ENCODE data around the gene CCT5.

- TF ChIP-seq SMARCA5 (IDR thresholded peaks at IDR 0.05) (no peak), EED (IDR thresholded peaks at IDR 0.05; ENCODE audit: low read depth) (no peak), SMAD1 (IDR thresholded peaks at IDR 0.05; ENCODE audit: low read depth, partially characterized antibody) (no peak), ZNF274 (IDR thresholded peaks at IDR 0.05; ENCODE audit: insufficient read depth, insufficient read length) (no peak), POLR2A (IDR thresholded peaks at IDR 0.05; ENCODE audit: low read depth, low read length) (no peak), CTCF (IDR thresholded peaks at IDR 0.05 in 2 of 3, conservative IDR thresholded peaks at IDR 0.05 in 1 of 3; ENCODE audit: control insufficient read depth in 2 of 3, extremely low read depth in 1 of 3, insufficient read depth in 1 of 3, low read depth in 3 of 3, low read length in 3 of 3) (no peak), ESRRA (IDR thresholded peaks at IDR 0.05; ENCODE audit: low read length) (no peak), CHD4 (IDR thresholded peaks at IDR 0.05) (no peak)
- TF ChIP-seq, protein P1, sequence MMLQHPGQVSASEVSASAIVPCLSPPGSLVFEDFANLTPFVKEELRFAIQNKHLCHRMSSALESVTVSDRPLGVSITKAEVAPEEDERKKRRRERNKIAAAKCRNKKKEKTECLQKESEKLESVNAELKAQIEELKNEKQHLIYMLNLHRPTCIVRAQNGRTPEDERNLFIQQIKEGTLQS (IDR thresholded peaks at IDR 0.05; ENCODE audit: borderline replicate concordance, extremely low read depth, low read depth, low read length): no peak
- TF ChIP-seq, protein P2, sequence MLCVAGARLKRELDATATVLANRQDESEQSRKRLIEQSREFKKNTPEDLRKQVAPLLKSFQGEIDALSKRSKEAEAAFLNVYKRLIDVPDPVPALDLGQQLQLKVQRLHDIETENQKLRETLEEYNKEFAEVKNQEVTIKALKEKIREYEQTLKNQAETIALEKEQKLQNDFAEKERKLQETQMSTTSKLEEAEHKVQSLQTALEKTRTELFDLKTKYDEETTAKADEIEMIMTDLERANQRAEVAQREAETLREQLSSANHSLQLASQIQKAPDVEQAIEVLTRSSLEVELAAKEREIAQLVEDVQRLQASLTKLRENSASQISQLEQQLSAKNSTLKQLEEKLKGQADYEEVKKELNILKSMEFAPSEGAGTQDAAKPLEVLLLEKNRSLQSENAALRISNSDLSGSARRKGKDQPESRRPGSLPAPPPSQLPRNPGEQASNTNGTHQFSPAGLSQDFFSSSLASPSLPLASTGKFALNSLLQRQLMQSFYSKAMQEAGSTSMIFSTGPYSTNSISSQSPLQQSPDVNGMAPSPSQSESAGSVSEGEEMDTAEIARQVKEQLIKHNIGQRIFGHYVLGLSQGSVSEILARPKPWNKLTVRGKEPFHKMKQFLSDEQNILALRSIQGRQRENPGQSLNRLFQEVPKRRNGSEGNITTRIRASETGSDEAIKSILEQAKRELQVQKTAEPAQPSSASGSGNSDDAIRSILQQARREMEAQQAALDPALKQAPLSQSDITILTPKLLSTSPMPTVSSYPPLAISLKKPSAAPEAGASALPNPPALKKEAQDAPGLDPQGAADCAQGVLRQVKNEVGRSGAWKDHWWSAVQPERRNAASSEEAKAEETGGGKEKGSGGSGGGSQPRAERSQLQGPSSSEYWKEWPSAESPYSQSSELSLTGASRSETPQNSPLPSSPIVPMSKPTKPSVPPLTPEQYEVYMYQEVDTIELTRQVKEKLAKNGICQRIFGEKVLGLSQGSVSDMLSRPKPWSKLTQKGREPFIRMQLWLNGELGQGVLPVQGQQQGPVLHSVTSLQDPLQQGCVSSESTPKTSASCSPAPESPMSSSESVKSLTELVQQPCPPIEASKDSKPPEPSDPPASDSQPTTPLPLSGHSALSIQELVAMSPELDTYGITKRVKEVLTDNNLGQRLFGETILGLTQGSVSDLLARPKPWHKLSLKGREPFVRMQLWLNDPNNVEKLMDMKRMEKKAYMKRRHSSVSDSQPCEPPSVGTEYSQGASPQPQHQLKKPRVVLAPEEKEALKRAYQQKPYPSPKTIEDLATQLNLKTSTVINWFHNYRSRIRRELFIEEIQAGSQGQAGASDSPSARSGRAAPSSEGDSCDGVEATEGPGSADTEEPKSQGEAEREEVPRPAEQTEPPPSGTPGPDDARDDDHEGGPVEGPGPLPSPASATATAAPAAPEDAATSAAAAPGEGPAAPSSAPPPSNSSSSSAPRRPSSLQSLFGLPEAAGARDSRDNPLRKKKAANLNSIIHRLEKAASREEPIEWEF (IDR thresholded peaks at IDR 0.05; ENCODE audit: insufficient replicate concordance, low read depth, low read length): no peak
These were observed 3.3 kb upstream of the CCT5 start for GRCh38 chr5:10246761-10247160.

Data from GM12878 (cell line).